ENCODE measurements around the gene IGFL2. TPM values are rescaled to one million over a fixed set of nuclear protein-coding genes. Genes with fewer than 3 reads are reported as not detected.

IGFL2 gene
- total RNA-seq, 2 experiments from 2014 or later, result not detected

DNA sequence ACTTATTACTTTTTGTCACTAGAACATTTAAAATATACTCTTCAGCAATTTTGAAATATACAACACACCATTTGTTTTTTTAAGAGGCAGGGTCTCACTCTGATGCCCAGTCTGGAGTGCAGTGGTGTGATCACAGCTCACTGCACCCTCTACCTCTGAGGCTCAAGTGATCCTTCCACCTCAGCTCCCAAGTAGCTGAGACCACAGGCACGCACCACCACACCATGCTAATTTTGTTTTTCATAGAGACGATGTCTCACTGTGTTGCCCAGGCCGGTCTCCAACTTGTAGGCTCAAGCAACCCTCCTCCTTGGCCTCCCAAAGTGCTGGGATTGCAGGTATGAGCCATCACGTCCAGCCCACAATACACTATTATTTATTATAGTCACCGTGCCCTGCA is 2.6 kb downstream of the IGFL2 start:
- no peaks in the 10 kb centered on the region for H3K36me3 ChIP-seq (ENCODE audit: insufficient read depth, low read length)
- H3K79me2 ChIP-seq (ENCODE audit: insufficient read depth, low read depth, low read length), result no peaks in the 10 kb centered on the region
- H3K4me2 ChIP-seq (ENCODE audit: low read length), result no peak overlapping the region
- no peak overlapping the region for H3K27ac ChIP-seq (ENCODE audit: low read depth, low read length, poor library complexity, severe bottlenecking)
- DNase-seq (ENCODE audit: low spot score), result no peak
- ChIA-PET CTCF (ENCODE audit: unreplicated experiment) (no interaction called here), POLR2A (no interaction called here)
- no peaks in the 10 kb centered on the region for H4K20me1 ChIP-seq (ENCODE audit: insufficient read depth, low read length)
- BruUV-seq (replicated peaks), result no TSS peak
- TF ChIP-seq, protein P1, sequence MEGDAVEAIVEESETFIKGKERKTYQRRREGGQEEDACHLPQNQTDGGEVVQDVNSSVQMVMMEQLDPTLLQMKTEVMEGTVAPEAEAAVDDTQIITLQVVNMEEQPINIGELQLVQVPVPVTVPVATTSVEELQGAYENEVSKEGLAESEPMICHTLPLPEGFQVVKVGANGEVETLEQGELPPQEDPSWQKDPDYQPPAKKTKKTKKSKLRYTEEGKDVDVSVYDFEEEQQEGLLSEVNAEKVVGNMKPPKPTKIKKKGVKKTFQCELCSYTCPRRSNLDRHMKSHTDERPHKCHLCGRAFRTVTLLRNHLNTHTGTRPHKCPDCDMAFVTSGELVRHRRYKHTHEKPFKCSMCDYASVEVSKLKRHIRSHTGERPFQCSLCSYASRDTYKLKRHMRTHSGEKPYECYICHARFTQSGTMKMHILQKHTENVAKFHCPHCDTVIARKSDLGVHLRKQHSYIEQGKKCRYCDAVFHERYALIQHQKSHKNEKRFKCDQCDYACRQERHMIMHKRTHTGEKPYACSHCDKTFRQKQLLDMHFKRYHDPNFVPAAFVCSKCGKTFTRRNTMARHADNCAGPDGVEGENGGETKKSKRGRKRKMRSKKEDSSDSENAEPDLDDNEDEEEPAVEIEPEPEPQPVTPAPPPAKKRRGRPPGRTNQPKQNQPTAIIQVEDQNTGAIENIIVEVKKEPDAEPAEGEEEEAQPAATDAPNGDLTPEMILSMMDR (conservative IDR thresholded peaks at IDR 0.05; ENCODE audit: low read length), result no peak
- TF ChIP-seq EZH2phosphoT487 (IDR thresholded peaks at IDR 0.05; ENCODE audit: borderline replicate concordance, low read depth, low read length), result no peak
- intact Hi-C loops (cut with micrococcal nuclease; ENCODE audit: unreplicated experiment), result no loop called here
- H3K4me3 ChIP-seq (ENCODE audit: low read depth, low read length, poor library complexity, severe bottlenecking), result no peak overlapping the region
- no peaks in the 10 kb centered on the region for H3K4me1 ChIP-seq (ENCODE audit: insufficient read depth, low read length, poor library complexity, severe bottlenecking)
- H3K9me3 ChIP-seq (ENCODE audit: low read length), result no peaks in the 10 kb centered on the region
- no peaks in the 10 kb centered on the region for H3K9me2 ChIP-seq (ENCODE audit: insufficient read depth, low read length)
- no peak overlapping the region for H2AFZ ChIP-seq (ENCODE audit: low read length)

DNA sequence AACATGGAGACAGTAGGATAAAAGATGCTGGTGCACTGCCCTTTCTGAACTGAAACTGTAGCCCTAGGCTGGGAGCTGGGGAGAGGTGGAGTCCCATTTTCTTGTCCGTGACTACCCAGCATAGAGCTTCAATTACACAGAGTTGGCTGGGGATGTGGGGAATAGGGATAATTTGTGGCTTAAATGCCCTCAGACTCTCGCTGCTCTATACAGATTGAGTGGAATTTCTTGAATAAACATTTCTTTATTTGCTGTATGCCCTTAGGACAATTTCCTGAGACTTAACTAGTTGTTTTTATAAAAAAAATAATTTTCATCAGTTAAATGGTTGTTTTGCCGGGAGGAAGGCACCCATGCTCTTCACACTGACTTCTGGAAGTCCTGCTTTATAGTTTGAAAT is 7.2 kb downstream of the IGFL2 start:
- no TSS peak for BruUV-seq (replicated peaks)
- no peaks in the 10 kb centered on the region for H4K20me1 ChIP-seq (ENCODE audit: insufficient read depth, low read length)
- no peak for DNase-seq (ENCODE audit: low spot score)
- POLR2A ChIA-PET, result no interaction called here
- H3K9me2 ChIP-seq (ENCODE audit: insufficient read depth, low read length), result no peaks in the 10 kb centered on the region
- H3K4me2 ChIP-seq (ENCODE audit: low read length), result no peak overlapping the region
- TF ChIP-seq, protein P1 (conservative IDR thresholded peaks at IDR 0.05; ENCODE audit: low read length), result no peak
- no peak for TF ChIP-seq EZH2phosphoT487 (IDR thresholded peaks at IDR 0.05; ENCODE audit: borderline replicate concordance, low read depth, low read length)
- no peaks in the 10 kb centered on the region for H3K36me3 ChIP-seq (ENCODE audit: insufficient read depth, low read length)
- CTCF ChIA-PET (ENCODE audit: unreplicated experiment), result no interaction called here
- no peaks in the 10 kb centered on the region for H3K9me3 ChIP-seq (ENCODE audit: low read length)
- H3K27ac ChIP-seq (ENCODE audit: low read depth, low read length, poor library complexity, severe bottlenecking), result no peak overlapping the region
- no peaks in the 10 kb centered on the region for H3K4me1 ChIP-seq (ENCODE audit: insufficient read depth, low read length, poor library complexity, severe bottlenecking)
- no peak overlapping the region for H3K4me3 ChIP-seq (ENCODE audit: low read depth, low read length, poor library complexity, severe bottlenecking)
- no peaks in the 10 kb centered on the region for H3K79me2 ChIP-seq (ENCODE audit: insufficient read depth, low read depth, low read length)
- intact Hi-C loops (cut with micrococcal nuclease; ENCODE audit: unreplicated experiment), result no loop called here
- H2AFZ ChIP-seq (ENCODE audit: low read length), result no peak overlapping the region

DNA sequence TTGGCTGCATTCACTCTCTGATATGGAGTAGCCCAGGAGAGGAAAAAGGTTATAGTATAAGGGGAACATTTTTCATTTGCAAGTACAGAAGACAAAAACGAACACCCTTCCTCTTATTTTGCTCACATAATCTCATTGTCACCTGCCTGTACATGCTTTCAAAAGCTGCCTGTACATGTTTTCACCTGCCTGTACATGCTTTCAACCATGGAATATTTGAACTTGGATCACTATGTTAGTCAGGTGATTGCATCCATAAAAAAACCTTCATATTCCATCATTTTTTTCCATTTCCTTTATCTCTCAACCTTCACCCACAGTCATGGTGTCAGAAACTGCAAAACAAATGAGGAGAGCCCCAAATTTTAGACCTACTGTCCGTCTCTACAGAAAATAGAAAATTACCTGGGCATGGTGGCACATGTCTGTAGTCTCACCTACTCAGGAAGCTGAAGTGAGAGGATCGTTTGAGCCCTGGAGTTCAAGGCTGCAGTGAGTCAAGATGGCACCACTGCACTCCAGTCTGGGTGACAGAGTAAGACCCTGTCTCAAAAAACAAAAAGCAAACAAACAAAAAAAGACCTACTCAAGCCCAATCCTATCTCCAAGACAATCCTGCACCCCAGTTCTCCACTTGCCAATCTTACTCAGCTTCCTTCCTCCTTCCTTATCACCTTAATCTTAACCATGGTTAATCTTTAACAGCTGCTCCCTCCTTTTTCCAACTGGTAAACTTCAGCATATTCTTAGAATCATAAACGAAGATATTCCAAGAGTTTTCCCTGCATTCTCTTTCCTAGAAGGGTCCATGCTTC is 11.6 kb downstream of the IGFL2 start:
- intact Hi-C loops (cut with micrococcal nuclease; ENCODE audit: unreplicated experiment), result no loop called here
- CTCF ChIA-PET (ENCODE audit: unreplicated experiment), result no interaction called here
- Histone ChIP-seq H2AFZ (ENCODE audit: low read length) (no peak overlapping the region), H3K4me2 (ENCODE audit: low read length) (no peak overlapping the region), H3K36me3 (ENCODE audit: insufficient read depth, low read length) (no peaks in the 10 kb centered on the region), H3K9me2 (ENCODE audit: insufficient read depth, low read length) (no peaks in the 10 kb centered on the region), H3K4me1 (ENCODE audit: insufficient read depth, low read length, poor library complexity, severe bottlenecking) (no peaks in the 10 kb centered on the region), H3K27ac (ENCODE audit: low read depth, low read length, poor library complexity, severe bottlenecking) (no peak overlapping the region), H4K20me1 (ENCODE audit: insufficient read depth, low read length) (no peaks in the 10 kb centered on the region), H3K9me3 (ENCODE audit: low read length) (no peaks in the 10 kb centered on the region), H3K4me3 (ENCODE audit: low read depth, low read length, poor library complexity, severe bottlenecking) (no peak overlapping the region), H3K79me2 (ENCODE audit: insufficient read depth, low read depth, low read length) (no peaks in the 10 kb centered on the region)
- BruUV-seq (replicated peaks), result no TSS peak
- no peak for TF ChIP-seq EZH2phosphoT487 (IDR thresholded peaks at IDR 0.05; ENCODE audit: borderline replicate concordance, low read depth, low read length)
- TF ChIP-seq, protein P1 (conservative IDR thresholded peaks at IDR 0.05; ENCODE audit: low read length), result no peak
- POLR2A ChIA-PET, result interaction anchor here (0.6 kb wide), 1 partner anchor 401 kb away, joined by 3 read pairs; no protein-coding TSS in a partner anchor
- no peak for DNase-seq (ENCODE audit: low spot score)

Measured in OCI-LY7 (cell line).